OCI-M2 (cell line): ENCODE data around the gene ELMO1.

ENCODE experiments used
- DNase-seq: peaks from one replicate; lab custom pipeline; 2025; ENCODE audit not compliant: unreplicated experiment; lab: John Stamatoyannopoulos, UW

ELMO1 gene

DNA sequence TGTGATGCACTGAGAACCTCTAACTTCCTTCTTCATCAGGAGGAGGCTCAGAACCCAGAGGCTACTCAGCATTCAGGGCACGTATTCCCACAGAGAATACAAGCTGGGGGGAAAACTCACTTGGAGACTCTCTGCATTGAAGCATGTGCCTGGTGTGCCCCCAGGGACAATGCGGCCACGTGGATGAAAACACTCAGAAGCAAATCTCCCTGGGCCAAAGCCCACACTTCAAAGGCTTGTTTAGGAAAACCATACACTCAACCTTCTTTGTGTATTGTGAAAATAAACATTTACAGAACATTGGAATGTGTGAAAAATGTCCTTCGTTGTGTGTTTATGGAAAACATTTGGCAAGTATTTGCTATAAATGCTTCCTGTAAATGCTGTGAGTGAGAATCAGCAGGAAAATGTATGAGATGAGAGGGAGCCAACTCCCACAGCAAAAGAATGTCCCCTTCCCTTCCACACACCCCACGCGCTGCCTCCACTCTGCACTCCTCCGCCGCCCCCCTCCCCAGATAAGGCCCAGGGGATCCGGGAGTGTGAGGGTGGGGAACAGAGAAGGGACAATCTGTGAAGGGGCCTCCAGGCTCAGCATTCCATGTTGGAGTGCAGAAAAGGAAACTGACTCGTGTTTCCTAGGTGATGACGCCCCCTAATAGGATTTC, 339.5 kb downstream of the ELMO1 start:
- DNase-seq, result no peak

DNA sequence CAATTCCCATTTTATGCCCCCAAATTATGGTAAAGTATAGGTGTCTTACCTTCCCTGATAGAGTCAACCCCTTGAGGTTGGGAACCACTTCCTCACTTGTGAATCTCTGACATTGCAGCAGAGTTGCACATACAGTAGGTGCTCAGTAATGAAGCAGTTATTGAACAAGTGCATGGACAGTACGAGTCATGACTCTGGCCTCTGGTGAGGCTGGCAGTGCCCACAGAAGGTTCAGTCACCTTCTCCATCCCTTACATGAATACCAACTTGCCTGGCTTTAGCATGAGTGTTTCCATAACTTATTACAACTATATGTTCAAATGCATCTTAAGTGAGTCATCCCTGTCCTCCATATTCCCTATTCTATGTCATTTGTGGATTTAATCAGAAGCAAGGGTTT, 340.0 kb downstream of the ELMO1 start:
- DNase-seq, result no peak

DNA sequence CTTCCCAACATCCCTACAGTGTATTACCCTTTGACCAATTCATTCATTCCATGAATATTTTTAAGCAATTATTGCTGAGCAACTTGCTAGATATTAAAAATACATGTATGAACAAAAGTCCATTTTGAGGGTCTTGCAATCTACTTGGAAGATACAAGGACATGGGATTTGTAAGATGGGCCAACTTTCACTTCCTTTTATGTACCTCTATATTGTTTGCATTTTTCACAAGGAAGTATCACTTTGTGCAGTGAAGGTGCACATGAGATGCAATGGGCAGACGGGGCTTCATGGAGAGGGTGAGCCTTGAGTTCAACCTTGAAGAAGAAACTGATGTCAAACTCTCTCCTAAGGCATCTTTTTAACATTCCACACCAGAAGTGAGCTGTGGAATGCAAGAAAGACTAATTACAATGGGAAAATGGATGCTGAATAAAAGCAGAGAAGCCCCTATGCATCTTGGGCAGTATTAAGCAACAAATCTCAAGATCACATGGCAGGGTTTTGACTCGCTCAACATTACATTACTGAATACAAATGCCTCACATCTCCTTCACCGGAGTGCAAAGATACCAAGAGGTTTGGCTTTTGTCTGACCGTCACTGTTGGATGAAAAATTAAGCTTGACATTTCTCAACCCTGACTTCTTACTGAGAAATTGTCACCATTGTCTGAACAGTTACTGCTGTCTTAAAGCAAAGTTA, 341.5 kb downstream of the ELMO1 start:
- DNase-seq, result no peak

DNA sequence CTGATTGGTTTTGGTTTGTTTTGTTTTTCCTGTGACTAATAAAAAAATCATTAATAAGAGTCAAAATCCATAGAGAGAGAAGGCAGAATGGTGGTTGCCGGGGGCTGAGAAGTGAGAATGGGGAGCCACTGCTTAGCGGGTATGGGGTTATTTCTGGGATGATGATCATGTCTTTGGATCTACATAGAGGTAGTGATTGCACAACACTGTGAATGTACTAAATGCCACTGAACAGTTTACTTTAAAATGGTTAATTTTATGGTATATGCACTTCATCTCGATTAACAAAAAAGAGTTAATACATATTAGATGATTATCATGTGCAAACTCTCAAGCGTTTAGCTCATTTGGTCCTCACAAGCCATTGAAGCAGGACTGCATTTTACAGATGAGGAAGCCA, 342.9 kb downstream of the ELMO1 start:
- DNase-seq, result no peak

DNA sequence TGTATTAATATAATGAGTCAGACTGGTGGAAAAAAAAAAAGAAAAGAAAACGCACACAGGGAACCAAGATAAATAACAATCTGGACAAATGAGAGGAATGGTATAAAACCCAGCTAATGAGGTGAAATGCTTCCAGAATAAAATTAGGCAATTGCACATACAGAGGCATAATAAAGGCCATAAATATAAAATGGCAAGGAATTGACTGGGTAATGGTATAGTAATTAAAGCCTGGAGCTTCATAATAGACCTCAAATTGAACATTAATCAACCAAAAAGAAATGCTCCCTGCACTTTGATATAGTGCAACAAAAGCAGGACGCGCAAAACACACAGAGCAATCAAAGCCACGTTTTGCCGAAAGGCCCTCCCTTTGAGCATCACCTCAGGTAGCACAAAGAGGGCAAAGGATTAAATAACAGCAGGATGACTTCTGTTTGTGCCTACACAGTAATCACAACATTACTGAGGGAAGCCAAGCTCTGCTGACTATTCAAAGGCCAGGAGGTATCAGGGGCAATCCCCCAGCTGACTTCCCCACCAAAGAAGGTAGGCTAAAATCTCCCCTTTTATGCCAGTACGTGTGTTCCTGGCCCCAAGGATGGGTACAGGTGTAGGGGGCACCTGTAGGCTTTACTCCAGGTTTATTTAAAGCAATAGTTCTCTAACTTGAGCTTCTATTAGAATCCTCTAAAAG, 343.7 kb downstream of the ELMO1 start:
- DNase-seq, result no peak

DNA sequence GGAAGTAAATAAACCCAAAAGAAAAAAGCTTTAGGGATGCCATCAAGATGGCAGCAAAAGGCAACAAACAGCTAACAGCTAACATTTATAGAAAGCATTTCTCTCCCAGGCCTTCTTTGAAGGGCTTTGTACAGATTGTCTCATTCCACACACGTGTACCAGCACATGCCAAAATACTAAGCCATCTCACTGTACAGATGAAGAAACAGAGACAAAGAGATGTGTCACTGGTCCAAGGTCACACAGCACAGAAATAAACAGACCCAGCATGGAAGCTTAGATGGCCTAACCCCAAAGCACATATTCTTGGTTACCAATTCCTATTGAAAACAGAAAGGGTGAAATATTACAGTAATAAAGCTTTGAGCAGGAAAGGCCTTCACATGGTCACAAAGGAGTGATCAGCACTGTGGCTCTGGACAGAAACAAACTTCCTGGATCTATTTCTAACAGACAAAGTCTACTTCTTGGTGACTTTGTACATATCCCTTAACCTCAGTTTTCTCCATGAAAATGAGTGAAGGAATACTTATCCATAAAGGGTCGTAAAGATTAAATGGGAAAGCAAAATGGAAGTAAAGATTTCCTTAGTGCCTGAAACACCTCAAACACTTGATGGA, 346.0 kb downstream of the ELMO1 start:
- DNase-seq, result no peak

DNA sequence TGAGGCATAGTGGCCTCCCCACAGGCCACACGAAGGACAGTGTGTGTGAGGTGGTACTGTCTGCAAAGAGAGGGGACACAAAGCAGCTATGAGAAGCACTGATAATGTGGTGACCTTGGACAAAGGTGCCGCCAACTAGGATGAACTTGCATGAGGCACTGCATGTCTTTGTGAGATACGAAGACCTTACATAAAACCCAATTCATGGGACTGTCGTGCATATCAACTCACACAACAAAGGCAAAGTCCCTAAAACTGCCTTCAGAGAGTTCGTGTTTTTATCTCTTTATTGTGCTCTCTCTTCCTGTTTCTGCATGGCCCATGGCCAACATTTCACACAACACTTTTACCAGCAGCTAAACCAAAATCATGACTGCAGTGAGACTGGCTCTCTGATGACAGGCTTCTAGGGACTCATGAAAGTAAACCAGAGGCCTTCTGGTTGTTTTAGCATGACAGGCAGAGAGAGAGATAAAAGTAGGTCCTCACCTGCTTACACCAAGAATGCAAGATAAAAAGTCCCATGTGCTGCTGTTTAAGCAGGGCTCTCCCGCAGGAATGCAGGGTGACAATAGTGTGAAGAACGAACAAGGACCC, 347.8 kb downstream of the ELMO1 start:
- DNase-seq, result no peak

DNA sequence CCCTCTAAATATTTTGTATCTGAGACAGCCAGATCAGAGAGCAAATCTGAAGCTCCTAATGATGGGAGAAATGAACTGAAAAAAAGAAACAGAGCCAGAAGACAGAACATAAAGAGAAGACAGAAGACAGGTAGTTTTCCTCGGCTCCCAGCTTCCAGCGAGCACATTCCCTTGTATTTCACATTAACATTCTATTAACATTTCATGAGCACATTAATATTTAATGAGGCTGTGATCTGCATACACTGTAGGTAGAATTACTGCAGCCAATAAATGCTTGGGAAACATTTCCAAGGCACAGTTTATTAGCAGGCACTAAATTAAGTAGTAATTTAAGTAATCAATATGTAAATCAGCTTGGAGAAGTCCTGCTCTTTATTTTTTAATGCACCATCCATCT, 349.9 kb downstream of the ELMO1 start:
- DNase-seq, result no peak

DNA sequence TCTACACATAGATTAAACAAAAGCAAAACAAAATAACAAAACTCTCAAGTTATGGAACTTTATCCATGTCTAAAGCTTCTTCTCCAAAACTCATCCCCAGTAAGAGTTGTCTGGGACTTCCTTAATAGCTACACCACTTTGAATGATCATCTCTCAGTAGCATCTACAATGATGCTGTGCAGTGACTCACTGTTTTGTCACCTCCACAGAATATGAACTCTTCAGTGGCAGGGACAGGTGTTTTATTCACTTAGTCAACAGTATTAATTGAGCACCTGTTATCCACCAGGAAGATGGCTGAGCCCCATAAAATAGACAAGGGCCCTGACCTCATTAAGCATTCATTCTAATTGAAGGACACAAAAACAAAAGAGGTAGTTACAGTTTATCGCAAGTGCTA, 350.7 kb downstream of the ELMO1 start:
- no peak for DNase-seq

DNA sequence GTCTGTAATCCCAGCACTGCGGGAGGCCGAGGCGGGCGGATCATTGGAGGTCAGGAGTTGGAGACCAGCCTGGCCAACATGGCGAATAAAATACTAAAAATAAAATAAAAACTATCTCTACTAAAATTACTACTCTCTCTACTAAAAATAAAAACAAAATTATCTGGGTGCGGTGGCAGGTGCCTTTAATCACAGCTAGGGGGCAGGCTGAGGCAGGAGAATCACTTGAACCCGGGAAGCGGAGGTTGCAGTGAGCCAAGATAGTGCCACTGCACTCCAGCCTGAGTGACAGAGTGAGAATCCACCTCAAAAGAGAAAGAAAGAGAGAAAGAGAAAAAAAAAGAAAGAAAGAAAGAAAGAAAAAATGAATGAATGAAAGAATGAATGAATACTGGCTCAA, 351.4 kb downstream of the ELMO1 start:
- DNase-seq, result no peak

DNA sequence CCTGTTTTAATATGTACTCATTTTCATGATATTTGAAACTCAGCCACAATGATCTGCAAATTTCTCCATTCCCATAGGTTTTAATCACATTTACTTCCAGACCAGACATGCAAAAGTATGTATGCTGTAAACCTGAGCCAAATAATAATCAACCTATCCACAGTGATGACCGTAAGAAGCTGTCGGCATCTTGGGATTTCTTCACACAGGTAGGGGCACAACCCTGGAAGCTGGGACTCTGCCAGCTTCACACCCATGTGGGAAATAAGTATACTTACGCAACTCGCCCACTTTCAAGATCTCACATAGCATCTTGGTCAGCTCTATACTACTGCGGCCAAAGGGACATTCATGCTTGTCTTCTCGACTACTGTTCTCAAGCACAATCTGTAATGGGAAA, 352.3 kb downstream of the ELMO1 start:
- no peak for DNase-seq

DNA sequence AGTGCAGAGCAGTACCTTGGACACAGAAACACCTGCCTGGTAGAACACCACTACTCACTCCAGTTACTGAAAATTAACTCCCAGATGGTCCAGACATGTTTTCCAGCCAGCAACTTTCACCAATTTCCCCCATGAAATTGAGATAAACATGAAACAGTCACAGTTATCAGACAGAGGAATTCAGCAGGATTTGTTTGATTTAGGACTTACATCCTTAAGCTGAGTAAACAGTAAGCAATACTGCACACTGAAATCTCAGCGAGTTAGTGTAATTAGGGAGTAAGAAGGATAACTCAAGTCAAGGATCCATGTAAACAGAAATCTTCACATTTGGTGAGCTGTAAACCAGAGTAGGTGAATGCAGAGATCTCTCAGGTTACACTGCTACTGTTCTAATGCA, 353.5 kb downstream of the ELMO1 start:
- no peak for DNase-seq

DNA sequence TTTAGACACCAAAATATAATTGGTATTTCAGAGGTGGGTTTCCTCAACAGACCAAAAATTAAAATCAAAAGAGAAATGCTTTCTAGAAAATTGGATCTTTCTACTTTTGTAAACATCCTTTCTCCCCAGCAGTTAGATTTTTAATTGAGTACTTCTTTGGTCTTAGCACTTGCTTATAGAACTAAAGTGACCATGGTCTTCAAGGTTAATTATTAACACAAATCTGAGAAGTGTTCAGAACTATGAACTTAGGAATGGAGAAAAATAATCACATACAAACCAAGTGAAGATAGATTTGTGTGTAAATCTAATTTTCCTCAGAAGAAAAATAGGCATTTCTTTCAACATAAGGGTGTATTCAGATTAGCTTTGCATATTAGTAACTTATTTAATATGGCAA, 355.4 kb downstream of the ELMO1 start:
- no peak for DNase-seq

DNA sequence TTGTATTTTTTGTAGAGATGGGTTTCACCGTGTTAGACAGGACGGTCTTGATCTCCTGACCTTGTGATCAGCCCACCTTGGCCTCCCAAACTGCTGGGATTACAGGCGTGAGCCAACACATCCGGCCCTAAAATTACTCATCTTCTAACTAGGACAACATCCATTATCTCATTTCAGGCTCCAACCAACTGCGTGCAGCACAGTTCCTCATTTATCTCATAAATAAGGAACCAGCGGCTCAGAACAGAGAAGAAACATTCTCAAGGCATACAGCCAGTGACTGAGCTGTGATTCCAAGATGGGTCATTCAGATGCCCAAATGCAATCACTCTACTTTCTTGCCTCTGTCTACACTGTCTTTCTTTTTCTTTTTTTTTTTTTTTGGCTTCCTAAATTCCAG, 356.1 kb downstream of the ELMO1 start:
- no peak for DNase-seq

DNA sequence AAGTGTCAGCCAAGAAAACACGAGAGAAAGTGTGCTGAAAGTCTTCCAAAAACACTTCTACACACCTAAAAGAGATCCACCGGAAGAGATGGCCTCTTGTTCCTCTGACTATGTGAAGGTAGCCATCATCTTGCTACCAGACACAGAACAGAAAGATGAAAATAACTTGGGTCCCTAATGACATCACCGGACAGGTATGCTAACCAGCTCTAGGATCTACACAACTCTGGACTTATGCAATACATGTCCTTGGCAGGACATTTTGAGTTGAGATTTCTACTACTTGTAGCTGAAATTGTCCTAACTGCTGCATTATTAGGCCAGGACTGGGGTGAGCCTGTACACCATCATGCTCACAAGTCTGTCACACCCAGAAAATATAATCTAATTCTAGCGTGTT, 358.7 kb downstream of the ELMO1 start:
- no peak for DNase-seq

DNA sequence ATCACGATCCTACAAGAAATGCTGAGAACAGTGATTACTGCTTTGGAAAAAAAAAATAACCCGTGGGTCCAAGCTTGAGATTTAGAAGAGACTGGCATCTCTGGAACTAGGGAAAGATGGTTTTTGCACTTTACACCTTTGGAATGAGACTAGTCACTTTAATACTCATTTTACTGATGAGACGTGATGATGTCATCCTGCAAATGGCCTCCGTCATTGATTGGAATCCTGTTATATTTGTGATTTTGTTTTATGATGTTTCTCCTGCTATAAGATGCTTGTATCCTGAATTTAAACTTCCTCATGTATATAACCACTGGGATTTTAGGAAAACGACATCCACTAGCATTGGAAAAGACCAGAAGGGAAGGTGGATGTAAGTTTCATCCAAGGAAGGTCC, 363.1 kb downstream of the ELMO1 start:
- DNase-seq, result no peak

DNA sequence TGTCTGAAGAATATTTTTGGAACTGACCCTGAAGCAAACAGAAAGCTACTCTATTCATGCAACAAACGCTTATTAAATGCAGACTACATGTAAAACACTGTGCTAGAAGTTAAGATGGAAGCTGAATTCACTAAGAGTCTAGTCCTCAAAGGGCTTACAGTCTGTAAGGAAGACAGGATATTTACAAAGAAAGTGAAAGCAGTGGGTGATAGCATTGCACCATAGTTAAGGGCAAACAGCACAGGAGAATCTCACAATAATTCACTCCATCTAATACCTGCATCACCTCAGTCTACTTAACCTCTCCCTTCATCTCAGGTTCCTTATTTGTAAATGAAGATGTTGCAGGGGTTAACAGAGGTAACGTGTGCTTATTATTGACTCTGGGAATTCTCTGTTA, 364.4 kb downstream of the ELMO1 start:
- no peak for DNase-seq

DNA sequence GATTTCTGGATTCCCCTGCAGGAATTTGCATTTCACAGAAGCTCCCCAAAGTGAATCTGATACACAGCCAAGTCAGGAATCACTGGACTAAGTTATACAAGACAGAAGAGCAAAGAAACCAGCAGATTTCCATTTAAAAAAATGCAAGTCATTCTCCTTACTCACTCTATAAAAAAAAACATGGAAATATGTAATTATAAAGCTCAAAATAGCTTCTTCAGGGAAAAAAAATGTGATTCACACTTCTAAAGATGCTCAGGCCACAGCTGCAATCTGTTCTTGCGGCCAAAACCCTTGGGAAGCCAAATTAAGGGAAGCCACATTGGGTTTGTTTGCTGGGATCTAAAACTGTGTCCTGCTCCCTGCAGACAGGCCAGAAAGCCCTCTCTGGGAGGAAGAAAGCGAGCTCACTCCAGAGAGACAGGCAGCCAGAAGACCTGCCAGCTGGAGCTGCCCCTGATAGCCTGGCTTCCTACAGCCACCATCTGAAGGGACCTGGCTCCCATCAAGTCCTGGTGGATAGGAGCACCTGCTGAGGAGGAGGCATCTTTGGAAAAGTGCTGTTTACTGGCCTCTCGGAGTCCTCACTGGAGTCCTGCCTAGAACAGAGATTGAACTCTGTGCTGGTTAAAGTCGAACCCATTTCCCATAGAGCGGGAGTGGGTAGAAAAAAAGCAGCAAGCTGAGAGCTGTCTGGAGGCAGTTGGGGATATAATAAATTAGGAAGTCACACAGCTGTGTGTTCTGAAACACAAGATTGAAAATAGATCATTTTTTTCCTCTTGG, 365.2 kb downstream of the ELMO1 start:
- no peak for DNase-seq

DNA sequence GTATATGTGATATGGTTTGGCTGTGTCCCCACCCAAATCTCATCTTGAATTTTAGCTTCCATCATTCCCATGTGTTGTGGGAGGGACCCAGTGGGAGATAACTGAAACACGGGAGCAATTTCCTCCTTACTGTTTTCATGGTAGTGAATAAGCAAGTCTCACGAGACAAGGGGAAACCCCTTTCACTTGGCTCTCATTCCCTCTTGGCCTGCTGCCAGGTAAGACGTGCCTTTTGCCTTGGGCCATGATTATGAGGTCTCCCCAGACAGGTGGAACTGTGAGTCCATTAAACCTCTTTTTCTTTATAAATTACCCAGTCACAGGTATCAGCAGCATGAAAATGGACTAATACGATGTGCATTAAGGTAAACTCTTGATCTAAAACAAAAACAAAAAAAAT, 367.2 kb downstream of the ELMO1 start:
- no peak for DNase-seq

DNA sequence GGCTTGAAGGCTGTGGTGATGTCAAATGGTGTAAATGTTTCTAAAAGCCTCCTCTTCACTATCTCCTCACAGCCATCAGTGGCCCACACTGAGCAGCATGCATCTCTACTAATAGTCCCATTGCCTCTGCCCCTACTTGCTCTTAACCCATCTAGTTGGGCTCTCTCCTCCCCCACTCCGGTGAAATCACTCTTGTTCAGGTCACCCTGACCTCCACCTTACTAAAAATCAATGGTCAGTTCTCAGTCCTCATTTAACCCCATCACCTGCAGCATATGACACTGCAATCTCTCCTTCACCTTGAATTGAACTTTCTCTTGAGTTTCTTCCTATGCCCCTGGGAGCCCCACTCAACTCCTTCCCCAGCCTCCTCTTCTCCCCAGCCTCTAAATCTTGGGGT, 369.2 kb downstream of the ELMO1 start:
- no peak for DNase-seq

DNA sequence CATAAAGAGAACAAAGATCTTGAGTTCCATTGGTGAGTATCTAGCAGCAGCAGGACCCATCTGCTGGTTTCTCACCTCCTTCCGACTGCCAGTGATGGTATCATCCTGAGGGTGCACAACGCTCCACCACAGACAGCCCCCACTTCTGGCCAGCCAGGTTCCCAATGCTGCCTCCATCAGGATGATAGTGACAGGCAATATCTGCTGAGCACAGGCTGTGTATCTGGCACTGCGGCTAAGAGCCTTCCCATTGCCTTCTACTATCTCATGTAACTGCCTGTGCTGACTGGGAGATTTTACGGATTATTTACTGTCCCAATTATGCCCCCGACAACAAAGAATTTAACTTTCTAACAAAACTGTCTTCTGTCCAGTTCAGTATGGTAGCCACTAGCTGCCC, 372.0 kb downstream of the ELMO1 start:
- peak; percentile 70 for DNase-seq
